ENCODE results near the gene ATP10A. TPM values are rescaled to one million over a fixed set of nuclear protein-coding genes. Genes with fewer than 3 reads are reported as not detected.
A peak's percentile ranks its signal among the peaks of the same experiment; 100 is the strongest.

The ATP10A gene
- polyA plus RNA-seq, 3 donors, result 0.71 to 3.9 (median 0.92) TPM

- Mint-ChIP-seq H3K36me3 (peaks cover 4 to 8% of the 10 kb centered on the region in 2 donors), H3K4me3 (no peak overlapping the region), H3K27me3 (ENCODE audit: low read depth in 3 of 3) (no peaks in the 10 kb centered on the region), H3K9me3 (no peaks in the 10 kb centered on the region), H3K4me1 (no peaks in the 10 kb centered on the region), H3K27ac (no peak overlapping the region)
- intact Hi-C loops (cut with micrococcal nuclease), result loop anchor here in 1 of 2 donors (2.0 kb wide), 1 partner anchor 238 kb away; no protein-coding TSS in a partner anchor
- Histone ChIP-seq H3K79me2 (ENCODE audit: insufficient read depth, low read length) (no peaks in the 10 kb centered on the region), H4K20me1 (ENCODE audit: insufficient read depth, low read length) (no peaks in the 10 kb centered on the region), H3K9me3 (replicated peaks in 1 of 2; ENCODE audit: control insufficient read depth in 1 of 2, insufficient read depth in 1 of 2, low read length in 2 of 2) (no peaks in the 10 kb centered on the region), H2AFZ (ENCODE audit: insufficient read depth, low read depth, low read length, poor library complexity, severe bottlenecking) (no peak overlapping the region), H3K4me2 (replicated peaks; ENCODE audit: extremely low read depth, low read length, poor library complexity, severe bottlenecking) (no peak overlapping the region), H3K36me3 (replicated peaks in 1 of 2; ENCODE audit: control insufficient read depth in 1 of 2, insufficient read depth in 2 of 2, low read length in 2 of 2) (peaks cover 0 to 24% of the 10 kb centered on the region in 2 donors), H3K27ac (ENCODE audit: low read depth in 1 of 2, low read length in 2 of 2) (no peak overlapping the region), H3K9ac (ENCODE audit: insufficient read depth, low read length, poor library complexity, severe bottlenecking) (no peak overlapping the region), H3K27me3 (ENCODE audit: control insufficient read depth in 2 of 2, insufficient read depth in 2 of 2, low read length in 2 of 2) (no peaks in the 10 kb centered on the region), H3K4me1 (ENCODE audit: control insufficient read depth in 1 of 2, insufficient read depth in 2 of 2, low read length in 2 of 2) (no peaks in the 10 kb centered on the region), H3K4me3 (replicated peaks in 1 of 3; ENCODE audit: low read depth in 2 of 3, low read length in 3 of 3) (no peak overlapping the region)
- no peak for DNase-seq
- TF ChIP-seq CTCF (IDR thresholded peaks at IDR 0.05), result no peak
- 98% methylated on average over 18 of the region's 19 CpGs for WGBS (ENCODE audit: insufficient coverage)
Observed at GRCh38 chr15:25694823-25695312, 168.3 kb downstream of the ATP10A start.

GRCh38 chr15:25694239-25694584 is 168.9 kb downstream of the ATP10A start:
- no peak for DNase-seq
- Histone ChIP-seq H3K27ac (ENCODE audit: low read depth in 1 of 2, low read length in 2 of 2) (no peak overlapping the region), H2AFZ (ENCODE audit: insufficient read depth, low read depth, low read length, poor library complexity, severe bottlenecking) (no peak overlapping the region), H3K36me3 (replicated peaks in 1 of 2; ENCODE audit: control insufficient read depth in 1 of 2, insufficient read depth in 2 of 2, low read length in 2 of 2) (peaks cover 0 to 24% of the 10 kb centered on the region in 2 donors), H3K79me2 (ENCODE audit: insufficient read depth, low read length) (no peaks in the 10 kb centered on the region), H4K20me1 (ENCODE audit: insufficient read depth, low read length) (no peaks in the 10 kb centered on the region), H3K27me3 (ENCODE audit: control insufficient read depth in 2 of 2, insufficient read depth in 2 of 2, low read length in 2 of 2) (no peaks in the 10 kb centered on the region), H3K4me3 (replicated peaks in 1 of 3; ENCODE audit: low read depth in 2 of 3, low read length in 3 of 3) (no peak overlapping the region), H3K9ac (ENCODE audit: insufficient read depth, low read length, poor library complexity, severe bottlenecking) (no peak overlapping the region), H3K4me1 (ENCODE audit: control insufficient read depth in 1 of 2, insufficient read depth in 2 of 2, low read length in 2 of 2) (no peaks in the 10 kb centered on the region), H3K9me3 (replicated peaks in 1 of 2; ENCODE audit: control insufficient read depth in 1 of 2, insufficient read depth in 1 of 2, low read length in 2 of 2) (no peaks in the 10 kb centered on the region), H3K4me2 (replicated peaks; ENCODE audit: extremely low read depth, low read length, poor library complexity, severe bottlenecking) (no peak overlapping the region)
- Mint-ChIP-seq H3K36me3 (peaks cover 4 to 7% of the 10 kb centered on the region in 2 donors), H3K27ac (no peak overlapping the region), H3K4me3 (no peak overlapping the region), H3K9me3 (no peaks in the 10 kb centered on the region), H3K27me3 (ENCODE audit: low read depth in 3 of 3) (no peaks in the 10 kb centered on the region), H3K4me1 (no peaks in the 10 kb centered on the region)
- peak; percentile 45 for TF ChIP-seq CTCF (IDR thresholded peaks at IDR 0.05)
- 94% methylated on average over 4 of the region's 4 CpGs for WGBS (ENCODE audit: insufficient coverage)
- intact Hi-C loops (cut with micrococcal nuclease), result loop anchor here in 1 of 2 donors (2.0 kb wide), 1 partner anchor 239 kb away; no protein-coding TSS in a partner anchor

Measured in CD14-positive monocyte (primary cell).